Prostate gland (tissue), 2 donors: ENCODE results near the gene CCT3.

Experiments used
- CTCF ChIP-seq, 4 experiments: fragments of 200-600 bp in 2 of 4; fragments of 450-650 bp in 2 of 4; sonication (generic) in 2 of 4; IDR thresholded peaks; 1 replicate in 3 of 4; 2 replicates in 1 of 4; pipeline ENCODE4 v1.5.1; 2016 to 2019; ENCODE audit warnings: antibody characterized with exemption in 4 of 4, mild to moderate bottlenecking in 2 of 4, moderate library complexity in 2 of 4
- POLR2A ChIP-seq: fragments of 450-650 bp; IDR thresholded peaks from one replicate; pipeline ENCODE4 v1.6.1; 2016; ENCODE audit warnings: antibody characterized with exemption, mild to moderate bottlenecking
- POLR2AphosphoS5 ChIP-seq: sonication (generic); formaldehyde crosslinking; IDR thresholded peaks from one replicate; pipeline ENCODE4 v1.6.1; 2017; ENCODE audit warnings: antibody characterized with exemption

- TF ChIP-seq CTCF (IDR thresholded peaks at IDR 0.05): no peak
- no peak for TF ChIP-seq POLR2A
- no peak for TF ChIP-seq POLR2AphosphoS5
These were observed 75.4 kb downstream of the CCT3 start for GRCh38 chr1:156262461-156263287.
